ENCODE results near the gene FMO3.

Gene FMO3

GRCh38 chr1:171117085-171117484, 26.4 kb downstream of the FMO3 start:
- DNase-seq: no peak

- DNase-seq: no peak
Observed at GRCh38 chr1:171119648-171120047, 28.9 kb downstream of the FMO3 start.

GRCh38 chr1:171122299-171122698, 31.6 kb downstream of the FMO3 start:
- DNase-seq: no peak

- DNase-seq: no peak
Observed at GRCh38 chr1:171122893-171123292, 32.2 kb downstream of the FMO3 start.

- no peak for DNase-seq
Observed at GRCh38 chr1:171126504-171126903, 35.8 kb downstream of the FMO3 start.

GRCh38 chr1:171127099-171127498, 36.4 kb downstream of the FMO3 start:
- no peak for DNase-seq

- DNase-seq: no peak
Observed at GRCh38 chr1:171127501-171127900, 36.8 kb downstream of the FMO3 start.

DNA sequence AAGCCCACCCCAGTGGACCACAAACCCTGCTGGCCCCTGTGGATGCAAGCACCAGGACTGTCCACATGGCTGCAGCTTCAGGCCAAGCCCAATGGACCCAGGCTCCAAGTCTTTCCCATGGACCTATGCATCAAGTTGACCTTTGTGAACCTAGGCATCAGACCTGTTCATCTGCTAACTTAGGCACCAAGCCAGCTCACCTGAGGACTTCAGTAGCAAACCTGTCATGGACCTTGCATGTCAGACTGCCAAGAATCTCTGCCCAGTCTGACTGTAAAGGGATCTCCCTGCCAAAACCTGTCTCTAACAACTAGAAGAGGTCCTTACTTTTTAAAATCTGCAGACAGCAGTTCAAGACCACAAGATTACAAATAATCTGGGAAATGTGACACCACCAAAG, 37.8 kb downstream of the FMO3 start:
- no peak for DNase-seq

DNA sequence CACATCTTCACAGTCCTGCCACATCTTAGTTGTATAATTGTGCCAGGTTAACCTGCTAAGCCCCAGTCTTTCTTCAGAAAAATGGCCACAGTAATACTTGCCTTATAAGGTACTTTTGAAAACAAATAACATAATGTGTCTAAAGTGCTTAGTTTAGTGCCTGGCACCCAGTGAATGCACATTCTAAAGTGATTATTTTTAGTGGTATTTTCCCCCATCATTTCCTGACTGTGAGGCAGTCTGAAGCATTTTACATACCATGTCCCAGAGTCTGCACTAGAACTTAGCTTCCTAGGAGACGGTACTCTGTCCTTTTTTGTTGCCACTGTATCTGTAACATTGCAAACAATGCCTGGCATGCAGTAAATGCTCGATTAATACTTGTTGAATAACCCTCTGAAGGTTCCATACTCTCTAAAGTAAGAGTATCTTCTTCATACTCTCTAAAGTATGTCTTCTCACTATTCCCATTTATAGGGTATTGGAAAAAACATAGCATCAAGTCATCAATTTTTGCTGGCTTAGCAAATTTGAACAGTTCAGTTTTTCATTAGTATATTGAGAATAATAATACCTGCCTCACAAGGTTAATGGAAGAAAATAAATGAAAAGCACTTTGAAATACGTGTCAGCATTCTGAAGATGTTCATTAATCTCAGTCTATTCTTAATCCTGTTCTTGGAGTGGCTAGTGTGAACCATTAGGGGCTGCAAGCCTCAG, 43.7 kb downstream of the FMO3 start:
- DNase-seq: no peak

DNA sequence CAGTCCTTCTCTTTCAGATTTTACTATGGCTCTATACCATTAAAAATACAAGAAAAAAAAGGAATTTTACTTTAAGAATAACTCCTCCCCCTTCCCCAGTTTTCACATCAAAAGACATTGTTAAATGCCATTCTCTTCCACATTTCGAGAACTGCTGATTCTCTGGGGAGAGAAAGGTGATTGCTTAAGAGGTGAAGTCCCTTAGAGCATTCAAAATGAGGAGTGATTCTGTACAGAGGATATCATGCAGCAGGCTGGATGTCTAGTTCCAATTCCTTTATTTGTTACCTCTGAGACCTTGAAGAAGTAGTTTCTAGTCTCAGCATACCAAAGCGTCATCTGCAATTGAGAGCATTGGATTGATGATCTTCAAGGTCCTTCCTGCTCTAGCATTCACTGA, 46.9 kb downstream of the FMO3 start:
- DNase-seq: no peak

- no peak for DNase-seq
Observed at GRCh38 chr1:171138980-171139379, 48.3 kb downstream of the FMO3 start.

DNA sequence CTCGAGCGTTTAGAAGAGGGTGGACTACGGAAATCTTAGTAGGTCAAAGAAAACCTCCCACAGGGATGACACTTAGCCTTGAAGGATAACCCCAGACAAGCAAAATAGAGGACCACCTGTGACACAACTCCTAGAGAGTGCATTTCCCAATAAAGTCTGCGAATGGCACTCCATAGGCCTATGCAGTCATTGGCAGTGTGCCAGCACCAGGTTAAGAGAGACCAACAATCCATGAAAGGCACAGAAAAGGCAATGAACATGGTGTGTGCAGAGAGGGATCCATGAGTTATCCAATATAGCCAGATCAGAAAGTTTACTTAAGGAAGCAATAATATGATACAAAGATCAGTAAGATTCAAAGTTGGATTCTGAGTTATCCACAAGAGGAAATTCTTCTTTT, 49.2 kb downstream of the FMO3 start:
- DNase-seq: no peak

DNA sequence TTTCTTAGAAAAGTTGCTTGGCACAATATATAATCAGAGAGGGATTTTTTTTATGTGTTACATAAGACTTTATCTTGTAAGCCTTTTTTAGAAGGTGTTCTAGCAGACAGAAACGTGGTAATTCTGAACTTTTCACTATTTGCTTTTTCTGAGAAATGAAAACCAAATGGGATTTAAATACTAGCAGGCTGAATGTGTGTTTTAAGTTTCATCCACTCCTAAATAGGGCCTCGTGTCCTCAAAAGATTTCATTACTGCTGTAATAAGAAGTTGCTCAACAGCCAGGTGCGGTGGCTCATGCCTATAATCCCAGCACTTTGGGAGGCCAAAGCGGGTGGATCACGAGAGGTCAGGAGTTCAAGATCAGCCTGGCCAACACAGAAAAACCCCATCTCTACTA, 49.7 kb downstream of the FMO3 start:
- DNase-seq: no peak

DNA sequence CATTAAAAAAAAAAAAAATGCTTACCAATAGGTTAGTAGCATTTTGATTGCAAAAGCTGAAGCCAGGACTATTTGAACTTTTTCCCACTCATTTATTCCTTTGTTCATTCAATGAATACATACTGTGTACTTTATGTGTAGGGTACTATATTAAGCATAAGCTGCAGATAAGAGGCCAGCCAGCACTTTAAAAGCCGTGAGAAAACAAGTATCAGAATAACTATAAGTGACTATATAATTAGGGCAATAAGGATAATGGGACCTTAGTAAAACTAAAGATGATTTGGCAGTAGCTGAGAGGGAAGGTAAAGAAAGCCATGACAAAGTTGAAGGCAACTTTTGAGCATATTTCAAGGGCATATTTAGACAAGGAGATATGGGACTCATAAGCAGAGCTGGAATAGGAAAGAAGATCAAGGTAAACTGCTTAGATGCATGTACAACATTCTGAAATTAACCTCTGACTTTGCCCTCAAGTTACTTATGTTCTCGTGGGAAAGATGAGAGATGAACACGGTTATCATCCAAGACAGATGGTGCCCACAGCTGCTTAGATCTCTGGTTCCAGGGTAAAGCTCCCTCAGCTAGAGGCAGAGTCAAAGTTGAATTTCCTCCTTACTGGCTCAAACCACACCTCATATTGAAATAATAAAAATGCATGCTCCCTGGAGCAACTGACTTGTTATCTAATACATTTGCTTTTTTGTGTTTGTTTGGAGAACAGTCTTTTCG, 50.4 kb downstream of the FMO3 start:
- DNase-seq: no peak

DNA sequence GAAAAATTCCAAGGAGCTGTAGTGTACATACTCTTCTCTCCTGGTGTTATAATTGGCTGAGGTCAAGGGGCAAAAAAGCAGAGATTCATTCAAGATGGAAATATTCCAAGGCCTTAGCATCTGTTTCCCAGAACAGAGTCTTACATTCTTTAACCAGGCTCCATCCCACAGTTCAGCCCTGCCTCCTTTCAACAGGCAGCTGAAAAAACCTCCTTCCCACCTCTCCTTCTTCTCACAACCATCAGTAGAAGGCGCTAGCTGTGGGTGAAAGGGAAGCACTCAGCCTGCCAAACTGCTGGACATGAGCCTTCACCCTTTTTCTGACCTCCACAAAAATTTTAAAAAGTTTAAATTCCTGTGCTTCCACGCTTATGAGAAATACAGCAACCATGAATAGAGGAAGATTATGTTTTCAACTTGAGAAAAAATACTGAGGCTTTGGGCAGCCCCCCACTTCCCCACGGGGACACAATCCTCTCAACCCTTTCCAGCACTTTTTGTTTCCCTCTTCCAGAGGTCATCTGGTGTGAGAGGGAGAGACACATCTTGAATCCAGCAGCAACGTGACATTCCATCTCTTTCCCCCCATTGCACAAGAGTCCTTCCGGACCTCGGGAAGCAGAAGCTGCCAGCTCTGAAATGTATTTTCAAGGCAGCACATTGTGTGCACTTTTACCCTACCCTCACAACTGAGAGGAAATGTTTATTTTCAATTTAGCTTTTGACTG, 51.1 kb downstream of the FMO3 start:
- DNase-seq: no peak

- DNase-seq: no peak
Observed at GRCh38 chr1:171142416-171143385, 52.0 kb downstream of the FMO3 start.

DNA sequence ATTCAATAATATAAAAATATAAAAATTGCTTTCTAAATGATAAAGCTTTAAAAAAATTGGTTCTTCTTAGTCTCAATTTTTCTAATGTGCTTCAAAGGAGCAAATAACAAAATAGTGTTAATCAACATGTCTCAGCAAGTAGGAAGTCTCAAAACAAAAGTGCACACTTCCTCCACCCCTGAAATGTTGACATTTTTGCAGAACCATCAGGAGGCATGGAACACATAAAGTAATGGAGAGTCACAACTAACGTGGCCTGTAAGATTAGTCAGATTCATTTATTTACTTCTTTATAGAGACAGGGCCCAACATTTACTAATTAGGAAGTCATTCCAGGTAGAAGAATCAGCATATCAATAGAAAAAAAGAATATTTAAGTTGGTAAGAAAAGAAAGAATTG, 59.5 kb downstream of the FMO3 start:
- no peak for DNase-seq

GRCh38 chr1:171152549-171152948, 61.8 kb downstream of the FMO3 start:
- DNase-seq: no peak

GRCh38 chr1:171155484-171155883, 64.8 kb downstream of the FMO3 start:
- no peak for DNase-seq

DNA sequence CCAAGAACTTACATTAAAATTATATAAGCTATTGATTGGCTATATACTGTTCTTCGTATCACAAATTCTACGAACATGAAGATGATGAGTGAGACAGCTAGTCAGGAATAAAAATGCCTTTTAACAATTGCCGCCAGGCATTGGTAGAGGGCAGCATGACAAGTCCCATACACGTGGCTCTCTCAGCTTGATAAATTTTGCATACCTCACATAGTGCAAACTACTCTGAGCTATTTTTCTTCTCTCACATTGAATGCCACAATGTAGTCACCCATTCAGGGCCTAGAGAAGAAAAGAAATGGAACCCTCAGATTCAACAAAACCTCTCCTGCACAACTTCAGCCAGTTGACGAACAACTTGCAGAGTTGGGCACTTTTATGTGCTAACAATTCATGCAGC, 67.4 kb downstream of the FMO3 start:
- DNase-seq: no peak

GRCh38 chr1:171158551-171158950, 67.8 kb downstream of the FMO3 start:
- no peak for DNase-seq

- DNase-seq: no peak
Observed at GRCh38 chr1:171159148-171159547, 68.4 kb downstream of the FMO3 start.

- DNase-seq: no peak
Observed at GRCh38 chr1:171160211-171160610, 69.5 kb downstream of the FMO3 start.

All from activated CD4-positive, alpha-beta T cell treated with anti-CD3 and anti-CD28 coated beads, Interleukin-2, amount 50 U/mL, for 4 hours (primary cell).